NCI-H146 treated with DMSO at 0.1 percent for 48 hours (cell line): ENCODE data around the gene S100B.
"Not testable (repeated sequence)": the region's sequence is repeated elsewhere in the genome, so short reads cannot be mapped to it uniquely, and the experiment has no call there.

Experiments used
- DNase-seq: peaks from one replicate; lab custom pipeline; 2025; ENCODE audit not compliant: unreplicated experiment; lab: John Stamatoyannopoulos, UW

S100B gene

GRCh38 chr21:46604329-46604974 lies 430 bp downstream of the S100B start:
- DNase-seq, result no peak

- DNase-seq, result no peak
Observed at GRCh38 chr21:46603228-46603627, 1.7 kb downstream of the S100B start.

DNA sequence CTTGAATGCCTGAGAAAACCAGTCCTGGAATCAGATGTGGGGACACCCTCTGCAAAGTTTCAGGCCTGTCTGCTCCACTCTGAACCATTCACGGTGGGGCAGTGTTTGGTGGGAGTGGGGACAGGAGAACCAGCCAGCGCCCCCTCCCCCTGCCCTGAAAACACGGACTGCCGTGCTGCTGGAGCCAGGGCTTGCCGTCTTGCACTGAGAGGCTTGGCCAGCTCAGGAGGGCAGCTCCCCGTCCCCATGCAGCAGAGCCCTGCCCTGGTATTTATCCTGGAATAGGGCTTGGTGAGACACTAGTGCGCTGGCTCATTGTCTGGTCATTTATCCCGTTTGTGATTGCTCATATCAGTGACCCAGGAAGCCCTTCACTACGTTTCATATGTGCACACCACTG lies 3.9 kb downstream of the S100B start:
- no peak for DNase-seq

DNA sequence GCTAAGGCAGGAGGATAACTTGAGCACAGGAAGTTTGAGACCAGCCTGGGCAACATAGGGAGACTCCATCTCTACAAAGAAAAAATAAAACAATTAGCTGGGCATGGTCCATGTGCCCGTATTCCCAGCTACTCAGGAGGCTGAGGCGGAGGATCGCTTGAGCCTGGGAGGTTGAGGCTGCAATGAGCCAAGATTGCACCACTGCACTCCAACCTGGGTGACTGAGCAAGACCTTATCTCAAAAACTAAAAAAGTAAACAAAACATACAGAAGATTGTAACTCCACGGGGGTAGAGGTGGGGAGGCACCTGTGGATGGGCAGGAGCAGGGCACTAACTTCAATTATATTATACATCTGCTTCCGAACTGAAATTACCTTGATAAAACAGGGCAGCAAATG lies 4.6 kb downstream of the S100B start:
- no peak for DNase-seq

DNA sequence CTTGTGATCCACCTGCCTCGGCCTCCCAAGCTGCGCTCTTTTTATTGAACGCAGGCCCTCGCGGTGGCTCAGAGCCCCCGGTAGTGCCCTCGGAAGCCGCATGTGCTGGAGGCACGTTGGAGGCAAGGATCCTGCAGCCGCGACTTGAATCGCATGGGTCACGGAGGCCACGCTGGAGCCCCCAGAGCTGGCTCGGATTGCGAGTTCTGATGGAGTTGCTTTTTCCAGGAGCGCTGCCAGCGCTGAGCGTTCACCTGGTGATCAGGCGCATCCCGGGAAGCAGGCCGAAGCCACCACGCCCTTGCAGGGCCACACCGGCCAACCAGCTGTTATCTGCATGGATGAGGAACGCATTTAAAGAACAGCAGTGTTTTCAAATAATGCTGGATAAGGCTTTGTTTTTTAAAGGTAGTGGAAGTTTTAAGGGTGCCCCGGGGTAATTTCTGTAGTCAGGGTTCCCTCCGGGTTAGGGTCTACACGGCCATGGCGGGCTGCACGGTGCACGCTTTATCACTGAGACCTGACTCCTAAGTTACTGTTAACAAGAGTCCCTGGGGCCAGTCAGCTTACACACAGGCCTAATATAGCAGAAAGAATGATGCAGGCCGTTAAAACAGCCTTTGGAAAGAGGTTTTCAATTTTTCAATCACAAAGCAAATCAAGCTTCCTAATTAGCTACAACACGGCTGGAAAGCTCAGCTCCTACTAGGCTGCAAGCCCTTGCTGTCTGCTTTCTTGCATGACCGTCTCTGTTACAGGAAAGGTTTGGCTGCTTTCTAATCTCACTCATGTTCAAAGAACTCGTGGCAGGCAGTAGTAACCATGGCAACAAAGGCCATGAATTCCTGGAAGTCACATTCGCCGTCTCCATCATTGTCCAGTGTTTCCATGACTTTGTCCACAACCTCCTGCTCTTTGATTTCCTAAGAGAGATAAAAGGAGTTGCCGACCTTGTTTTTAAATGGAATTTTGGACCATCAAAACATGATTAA lies 6.0 kb downstream of the S100B start:
- no peak for DNase-seq

- no peak for DNase-seq
Observed at GRCh38 chr21:46597896-46598343, 7.0 kb downstream of the S100B start.

DNA sequence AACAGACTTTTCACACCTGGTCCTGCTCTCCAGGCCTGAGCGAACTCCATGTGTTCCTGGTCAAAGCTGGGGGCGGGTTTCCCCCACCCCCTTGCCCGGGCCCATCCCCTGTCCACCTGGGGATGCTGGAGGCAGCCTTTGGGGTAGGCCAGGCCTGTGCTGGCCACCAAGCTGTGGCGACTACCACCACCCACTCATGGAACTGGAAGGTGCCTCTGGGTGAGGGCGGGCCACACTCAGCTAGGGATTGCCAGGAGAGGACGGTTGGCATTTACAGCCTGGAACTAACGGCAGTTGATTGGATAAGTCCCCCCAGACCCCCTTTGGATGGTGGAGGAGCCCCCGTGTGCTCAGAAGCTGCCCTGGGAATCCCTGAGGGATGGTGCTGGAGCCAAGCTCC lies 7.9 kb downstream of the S100B start:
- DNase-seq, result no peak

DNA sequence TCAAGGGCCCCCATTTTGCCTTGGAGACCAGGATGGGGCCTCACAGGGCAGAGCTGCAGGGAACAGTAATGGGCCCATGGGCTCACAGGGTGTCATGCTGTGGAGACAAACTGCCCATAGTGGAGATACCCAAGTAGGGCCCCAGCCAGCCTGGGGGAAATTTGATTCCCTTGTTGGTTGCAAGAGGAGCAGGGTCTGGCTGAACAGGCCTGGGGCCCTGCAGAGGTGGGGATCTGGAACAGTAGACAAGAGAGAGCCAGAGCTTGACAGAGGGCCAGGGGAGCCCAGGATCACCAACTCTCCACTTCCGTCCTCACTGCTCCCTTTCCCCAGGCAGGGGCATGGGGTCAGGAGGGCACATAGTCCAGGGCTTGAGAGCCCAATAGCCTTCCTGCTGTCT lies 8.7 kb downstream of the S100B start:
- no peak for DNase-seq

- DNase-seq, result no peak
Observed at GRCh38 chr21:46594276-46594675, 10.6 kb downstream of the S100B start.

DNA sequence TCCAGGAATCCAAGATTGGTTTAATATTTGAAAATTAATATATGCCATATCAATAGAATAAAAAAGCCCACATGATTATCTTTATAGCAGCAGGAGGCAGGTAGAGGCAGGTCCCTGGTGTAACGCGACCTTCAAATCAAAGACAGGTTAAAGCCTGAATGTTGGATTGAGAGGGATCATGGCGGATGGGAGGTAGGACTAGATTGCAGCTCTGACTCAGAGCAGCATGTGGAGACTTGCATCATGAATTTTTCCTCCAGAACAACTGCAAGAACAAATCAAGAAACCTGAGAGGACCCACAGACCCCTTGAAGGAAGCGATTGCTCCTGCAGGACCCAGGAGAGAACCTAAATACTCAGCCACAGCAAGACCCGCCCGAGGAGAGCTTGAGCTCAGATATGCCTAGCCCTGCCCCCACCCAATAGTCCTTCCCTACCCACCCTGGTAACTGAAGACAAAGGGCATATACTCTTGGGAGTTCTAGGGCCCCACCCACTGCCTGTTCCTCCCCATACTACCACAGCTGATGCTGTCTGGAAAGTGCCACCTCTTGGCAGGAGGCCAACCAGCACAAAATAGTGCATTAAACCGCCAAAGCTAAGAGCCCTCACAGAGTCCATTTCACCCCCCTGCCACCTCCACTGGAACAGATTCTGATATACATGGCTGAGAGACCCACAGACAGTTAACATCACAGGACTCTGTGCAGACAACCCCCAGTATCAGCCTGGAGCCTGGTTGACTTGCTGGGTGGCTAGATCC lies 19.5 kb downstream of the S100B start:
- DNase-seq, result no peak

GRCh38 chr21:46581780-46582307 lies 23.0 kb downstream of the S100B start:
- DNase-seq, result no peak

DNA sequence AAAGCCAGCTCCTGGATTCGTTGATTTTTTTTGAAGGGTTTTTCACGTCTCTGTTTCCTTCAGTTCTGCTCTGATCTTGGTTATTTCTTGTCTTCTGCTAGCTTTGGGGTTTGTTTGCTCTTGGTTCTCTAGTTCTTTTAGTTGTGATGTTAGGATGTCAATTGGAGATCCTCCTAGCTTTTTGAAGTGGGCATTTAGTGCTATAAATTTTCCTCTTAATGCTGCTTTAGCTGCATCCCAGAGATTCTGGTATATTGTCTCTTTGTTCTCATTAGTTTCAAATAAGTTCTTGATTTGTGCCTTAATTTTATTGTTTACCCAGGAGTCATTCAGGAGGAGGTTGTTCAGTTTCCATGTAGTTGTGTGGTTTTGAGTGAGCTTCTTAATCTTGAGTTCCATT lies 25.5 kb downstream of the S100B start:
- DNase-seq, result not testable (repeated sequence)

GRCh38 chr21:46577786-46578185 lies 27.1 kb downstream of the S100B start:
- DNase-seq, result not testable (repeated sequence)

- no peak for DNase-seq
Observed at GRCh38 chr21:46572850-46573249, 32.0 kb downstream of the S100B start.

- no peak for DNase-seq
Observed at GRCh38 chr21:46570631-46571030, 34.3 kb downstream of the S100B start.

DNA sequence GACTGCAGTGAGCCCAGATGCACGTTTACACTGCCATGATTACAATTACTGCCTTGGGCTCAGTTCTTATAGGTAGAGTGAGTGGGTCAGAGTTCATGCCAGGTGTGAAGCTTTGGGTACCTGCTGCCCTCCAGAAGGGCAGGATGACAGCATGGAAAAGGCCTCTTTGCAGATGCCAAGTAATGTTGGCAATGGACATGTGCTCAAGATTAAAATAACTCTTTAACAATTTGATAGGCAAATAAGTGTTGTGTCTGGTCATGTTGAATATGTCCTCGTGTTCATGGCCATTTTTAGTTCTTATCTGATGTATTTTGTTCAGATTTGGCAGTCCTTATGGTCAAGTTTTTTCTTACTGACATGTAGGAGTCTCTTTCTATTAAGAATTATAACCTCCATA lies 34.8 kb downstream of the S100B start:
- no peak for DNase-seq

- DNase-seq, result no peak
Observed at GRCh38 chr21:46569081-46569480, 35.8 kb downstream of the S100B start.

GRCh38 chr21:46568562-46568961 lies 36.3 kb downstream of the S100B start:
- DNase-seq, result no peak

DNA sequence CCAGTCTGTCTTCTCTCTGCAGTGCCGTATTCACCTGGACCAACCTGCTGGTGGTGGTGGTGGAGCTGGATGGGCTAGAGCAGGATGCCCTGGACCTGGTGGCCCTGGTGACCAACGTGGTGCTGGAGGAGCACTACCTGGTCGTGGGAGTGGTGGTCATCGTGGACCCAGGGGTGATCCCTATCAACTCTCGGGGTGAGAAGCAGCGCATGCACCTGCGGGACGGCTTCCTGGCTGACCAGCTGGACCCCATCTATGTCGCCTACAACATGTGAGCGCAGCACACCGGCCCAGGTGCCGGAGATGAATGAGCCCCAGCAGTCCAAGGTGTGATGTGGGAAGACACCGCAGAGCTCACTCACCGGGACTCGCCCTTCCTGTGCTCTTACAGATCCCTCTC lies 37.5 kb downstream of the S100B start:
- no peak for DNase-seq

DNA sequence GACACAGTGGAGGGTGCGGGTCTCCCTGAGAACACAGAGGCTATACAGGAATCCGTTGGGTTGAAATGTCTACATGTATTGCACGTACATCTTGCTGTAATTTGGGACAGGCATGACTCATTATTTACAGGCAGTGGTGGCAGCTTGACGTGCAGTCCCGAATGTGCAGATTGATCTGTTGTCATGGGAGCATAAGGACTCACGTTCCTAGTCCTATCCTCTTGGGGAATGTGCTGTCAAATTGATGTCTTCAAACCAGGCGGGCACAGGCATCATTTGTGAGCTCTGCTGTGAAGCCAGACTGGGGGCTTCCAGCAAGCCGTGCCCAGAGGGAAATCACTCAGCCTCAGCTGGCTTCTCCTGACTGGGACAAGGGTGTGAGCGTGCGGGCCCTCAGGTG lies 40.5 kb downstream of the S100B start:
- DNase-seq, result no peak

DNA sequence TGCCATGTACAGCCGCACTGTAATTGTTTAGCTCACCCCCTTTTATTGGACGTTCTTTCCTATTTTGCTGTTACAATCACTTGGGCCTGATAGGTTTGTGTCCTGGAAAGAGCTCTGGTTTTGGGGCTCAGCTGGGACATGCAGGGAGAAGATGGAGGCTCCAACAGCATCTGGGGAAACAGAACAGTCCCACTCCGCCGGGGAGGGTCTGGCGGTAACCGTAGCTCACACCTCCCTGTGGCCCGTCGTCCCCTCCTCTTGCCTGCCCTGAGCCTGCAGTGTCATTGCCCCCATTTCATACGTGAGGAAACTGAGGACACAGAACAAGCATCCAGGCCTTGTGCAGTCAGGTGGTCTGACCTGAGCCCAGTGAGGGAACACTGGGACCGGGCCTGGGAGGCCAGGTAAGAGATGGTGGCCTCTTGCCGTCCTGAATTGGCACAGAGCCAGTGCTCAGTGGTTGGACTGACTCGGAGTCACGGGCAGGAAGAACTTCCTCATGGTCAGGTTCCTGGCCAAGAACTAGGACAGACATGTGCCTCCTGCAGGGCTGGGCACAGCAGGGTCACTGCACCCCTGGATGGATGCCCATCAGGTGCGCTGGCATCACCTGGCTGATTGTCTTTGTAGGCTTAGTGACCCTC lies 41.8 kb downstream of the S100B start:
- no peak for DNase-seq
